ELF-1 (cell line): ENCODE data around the gene ERCC1.

Experiments used
- DNase-seq: peaks from one replicate; pipeline ENCODE4 v3.0.0-alpha.2; 2016; ENCODE audit warnings: low read depth, low spot score

The ERCC1 gene

DNA sequence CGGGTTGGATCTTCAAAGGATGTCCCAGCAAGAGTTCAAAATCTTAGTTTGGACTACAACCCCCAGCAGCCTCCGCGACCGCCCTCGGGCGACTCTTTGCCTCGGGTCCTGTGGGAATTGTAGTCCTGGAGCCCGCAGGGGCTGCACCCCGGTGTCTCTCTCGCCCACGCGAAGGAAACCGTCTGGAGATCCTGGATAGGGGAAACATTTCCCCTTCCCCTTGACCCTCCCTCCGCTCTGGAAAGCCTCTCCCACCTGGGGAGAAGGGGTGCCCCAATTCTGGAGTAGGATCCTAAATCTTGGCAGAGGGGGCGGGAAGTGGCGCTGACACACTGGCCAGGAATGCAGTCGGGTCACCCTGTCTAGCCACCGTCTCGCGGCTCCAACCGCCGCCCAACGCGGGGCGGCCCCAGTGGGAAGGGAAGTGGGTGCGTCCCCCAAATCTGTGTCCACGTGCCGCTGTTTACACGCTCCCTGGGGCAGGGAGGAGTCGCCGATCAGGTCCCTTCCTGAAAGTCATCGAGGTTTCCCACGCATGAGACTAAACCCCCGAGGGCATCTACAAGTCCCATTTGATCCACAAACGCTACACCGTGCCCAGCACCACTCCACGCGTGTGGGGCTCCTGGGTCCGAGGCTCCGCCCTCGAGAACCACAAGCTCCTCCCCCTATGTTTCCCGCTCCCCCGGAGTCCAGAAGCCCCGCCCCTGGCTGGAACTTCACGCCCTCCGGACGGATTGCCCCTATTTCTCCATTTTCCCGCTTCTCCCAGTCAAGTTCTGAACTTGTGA is 18.1 kb downstream of the ERCC1 start:
- peak; percentile 96 for DNase-seq

DNA sequence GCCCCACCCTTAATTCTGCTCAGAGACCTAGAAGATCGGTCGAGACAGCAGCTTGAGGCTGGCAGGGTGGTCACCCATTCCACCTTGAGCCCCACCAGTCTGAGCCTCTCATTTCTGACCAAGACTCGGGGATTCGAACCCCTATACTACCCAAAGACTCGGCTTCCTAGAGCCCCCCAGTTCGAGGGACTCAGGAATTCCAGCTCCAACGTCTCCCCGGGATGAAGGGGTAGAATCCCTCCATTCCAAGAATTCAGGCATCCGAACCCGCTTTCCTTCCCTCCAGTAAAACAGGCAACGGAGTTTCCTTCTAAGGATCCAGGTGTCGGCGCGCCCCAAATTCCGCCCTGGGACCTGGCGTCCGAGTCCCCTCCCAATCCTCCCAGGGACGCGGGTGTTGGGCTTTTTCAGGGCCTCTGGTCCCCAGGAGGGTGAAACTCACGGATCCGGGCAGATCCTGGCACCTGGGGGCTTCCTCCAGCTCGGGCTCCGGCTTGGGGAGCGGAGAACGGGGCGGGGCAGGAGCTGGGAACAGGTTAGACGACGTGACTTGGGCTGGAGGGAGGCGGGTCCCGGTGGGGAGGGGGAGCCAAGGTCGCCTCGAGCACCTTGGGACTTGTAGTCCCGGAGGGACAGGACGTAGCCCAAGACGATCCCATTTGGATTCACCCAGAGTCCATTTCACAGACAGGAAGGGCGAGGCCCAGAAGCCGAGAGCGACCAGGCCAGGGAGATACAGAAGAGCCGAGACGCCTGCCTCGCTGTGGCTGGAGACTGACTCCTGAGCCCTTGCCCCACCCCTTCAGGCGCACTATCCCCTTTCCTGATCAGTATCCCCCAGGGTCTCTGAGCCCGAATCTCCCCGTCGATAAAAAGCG is 18.9 kb downstream of the ERCC1 start, which contains the start of gene PPP1R13L:
Gene PPP1R13L, minus strand, starts transcription at position 513 of the 878 bp plus-strand sequence. CDS start 6,751 bp downstream, outside the sequence.
- DNase-seq = peak; percentile 97

DNA sequence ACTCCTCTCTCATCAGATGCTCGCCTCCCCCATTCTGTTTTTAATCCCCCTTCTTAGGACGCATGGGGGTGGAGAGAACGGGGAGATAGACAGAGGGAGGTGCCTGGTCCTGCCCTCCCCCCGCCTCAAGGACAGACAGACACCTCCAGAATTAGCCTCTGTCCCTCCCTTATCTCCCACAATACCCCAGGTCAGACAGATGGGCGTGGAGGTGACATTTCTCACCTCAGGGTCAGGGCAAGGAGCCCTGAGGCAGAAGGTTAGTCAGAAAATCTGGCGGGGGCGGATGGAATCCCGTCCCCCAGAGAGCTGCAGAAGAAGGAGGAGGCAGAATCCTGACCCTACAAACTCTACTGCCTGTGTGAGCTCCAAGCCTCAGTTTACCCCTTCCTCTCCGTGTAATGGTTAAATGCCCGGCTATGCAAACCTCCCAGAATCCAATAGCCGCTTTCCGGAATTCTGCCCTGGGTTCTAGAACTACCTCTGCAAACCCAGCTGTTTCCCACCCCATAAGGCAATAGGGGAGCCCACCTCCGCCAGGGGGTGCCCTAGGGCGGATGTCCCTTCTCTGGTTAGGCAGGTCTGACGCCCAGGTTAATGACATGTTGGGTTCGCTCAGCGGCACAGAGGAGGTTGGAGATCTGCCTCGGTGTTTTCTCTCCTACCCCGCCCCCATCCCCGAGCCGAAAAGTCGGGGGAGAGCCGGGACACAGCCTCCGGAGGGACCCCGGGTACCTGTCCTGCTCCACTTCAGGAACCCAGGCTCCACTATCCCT is 19.7 kb downstream of the ERCC1 start:
- peak; percentile 85 for DNase-seq

DNA sequence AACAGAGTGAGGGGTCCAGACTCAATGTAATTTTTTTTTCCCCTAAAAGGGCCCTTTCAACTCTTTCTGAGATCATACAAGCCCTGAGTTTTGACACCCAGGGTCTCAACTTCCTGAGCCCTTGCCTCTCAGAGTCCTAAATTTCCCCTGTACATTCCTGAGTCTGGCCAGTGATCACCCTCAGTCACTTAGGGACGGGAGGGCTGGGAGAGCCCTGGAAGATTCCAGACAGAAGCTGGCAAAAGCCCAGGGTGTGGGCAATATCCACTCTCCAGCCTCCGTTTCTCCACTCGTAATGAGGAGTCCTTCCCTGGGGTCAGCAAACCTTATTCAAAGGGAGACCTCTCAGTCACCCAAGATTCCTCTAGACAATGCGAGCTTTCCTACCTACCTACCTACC is 20.4 kb downstream of the ERCC1 start:
- no peak for DNase-seq

DNA sequence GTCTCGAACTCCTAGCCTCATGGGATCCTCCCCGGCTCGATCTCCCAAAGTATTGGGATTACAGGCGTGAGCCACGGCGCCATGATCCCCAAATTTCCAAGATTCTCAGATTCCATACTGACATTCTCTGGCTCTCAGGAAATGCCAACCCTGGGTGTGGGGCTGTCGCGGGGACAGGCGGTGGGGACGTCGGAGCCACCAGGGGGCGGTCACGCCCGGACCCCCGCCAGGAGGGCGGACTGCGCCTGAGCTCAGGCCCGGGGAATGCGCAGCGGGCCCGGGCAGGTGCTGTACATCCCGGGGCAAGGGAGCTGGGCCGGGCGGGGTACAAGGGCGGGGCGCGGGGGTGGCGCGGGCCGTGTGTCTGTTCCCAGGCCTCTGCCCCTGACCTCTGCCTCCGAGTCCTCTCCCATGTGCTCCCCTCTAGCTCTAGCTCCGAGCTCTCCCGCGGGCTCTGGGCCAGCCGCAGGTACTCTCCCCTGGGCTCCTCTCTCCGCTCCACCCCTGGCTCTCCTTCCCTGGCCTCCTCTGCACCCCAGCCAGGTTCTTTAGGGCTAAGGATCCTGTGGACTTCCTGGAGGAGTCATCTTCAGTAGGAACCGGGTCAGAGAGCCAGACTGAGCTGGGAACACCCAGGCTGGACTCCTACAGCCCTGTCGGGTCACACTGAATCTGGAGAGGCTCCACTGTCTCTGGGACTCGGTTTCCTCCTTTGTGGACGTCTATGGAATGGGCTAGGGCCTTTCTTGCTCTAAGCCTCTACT is 21.2 kb downstream of the ERCC1 start:
- DNase-seq = peak; percentile 90

DNA sequence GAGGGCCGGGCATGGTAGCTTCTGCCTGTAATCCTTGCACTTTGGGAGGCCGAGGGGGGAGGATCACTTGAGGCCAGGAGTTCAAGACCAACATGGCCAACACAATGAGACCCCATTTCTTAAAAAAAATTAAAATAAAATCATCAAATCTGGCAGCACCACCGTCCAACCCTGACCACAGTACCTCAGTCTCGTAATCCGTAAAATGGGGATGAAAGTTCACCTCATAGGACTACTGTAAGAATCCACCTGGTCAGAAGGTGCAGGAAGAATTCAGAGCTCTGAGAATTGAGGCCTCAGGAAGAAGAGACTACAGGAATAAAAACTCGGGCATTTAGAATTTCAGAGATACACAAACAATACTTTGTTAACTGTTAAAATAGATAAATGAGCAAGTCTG is 21.9 kb downstream of the ERCC1 start:
- DNase-seq = no peak

DNA sequence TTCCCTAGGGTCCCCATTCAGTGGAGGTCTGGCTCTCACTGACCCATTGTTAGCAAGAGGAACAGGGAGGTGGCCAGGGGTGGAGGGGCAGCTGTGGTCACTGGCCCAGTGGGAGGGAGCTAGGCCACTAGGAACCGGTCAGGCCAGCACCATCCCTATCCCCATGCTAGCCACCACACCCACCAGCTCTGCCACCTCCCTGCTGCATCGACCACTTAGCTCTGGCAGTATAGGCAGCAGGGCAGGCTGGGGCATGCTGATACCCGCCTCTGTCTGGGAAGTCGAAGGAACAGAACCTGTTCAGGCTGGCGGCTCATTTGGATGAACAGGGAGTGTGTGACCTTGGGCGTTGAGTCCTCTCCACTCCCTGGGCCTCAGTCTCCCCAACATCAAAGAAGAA is 23.5 kb downstream of the ERCC1 start:
- no peak for DNase-seq

DNA sequence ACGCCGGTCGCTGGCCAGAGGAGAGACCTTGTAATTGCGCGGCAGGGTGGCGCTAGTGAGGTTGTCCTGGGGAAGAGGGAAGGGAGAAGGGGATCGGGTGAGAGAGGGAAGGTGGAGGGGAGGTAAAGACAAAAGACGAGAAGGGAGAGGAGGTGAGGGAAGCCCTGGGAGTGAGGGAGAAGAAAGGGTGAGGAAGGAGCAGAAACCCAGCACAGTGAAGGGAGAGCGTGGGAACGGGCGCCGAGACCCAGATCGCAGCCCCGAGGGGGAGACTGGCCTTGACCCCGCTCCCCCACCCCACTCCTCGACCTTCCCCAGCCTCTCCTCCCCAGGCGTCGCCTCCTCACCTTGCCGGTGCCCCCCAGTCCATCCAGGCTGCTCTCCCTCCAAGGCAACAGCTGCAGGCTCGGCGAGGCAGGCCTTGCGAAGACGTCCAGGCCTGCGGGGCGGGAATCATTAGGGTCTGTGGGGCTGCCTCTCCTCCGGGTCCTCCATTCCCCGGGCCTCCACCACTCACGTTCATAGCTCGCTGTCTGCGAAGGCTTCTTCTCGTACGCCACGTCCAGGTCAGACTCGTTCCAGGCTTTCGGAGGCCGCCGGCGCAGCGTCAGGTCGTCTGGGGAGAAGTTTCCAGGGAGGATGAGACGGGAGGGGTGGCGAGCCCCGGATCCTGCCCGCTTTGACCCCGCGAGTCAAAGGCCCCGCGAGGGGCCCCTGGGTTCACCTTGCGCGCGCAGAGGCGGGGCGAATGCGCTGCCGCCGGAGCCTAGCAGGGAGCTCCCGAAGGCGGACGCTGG is 27.7 kb downstream of the ERCC1 start:
- peak; percentile 48 for DNase-seq

DNA sequence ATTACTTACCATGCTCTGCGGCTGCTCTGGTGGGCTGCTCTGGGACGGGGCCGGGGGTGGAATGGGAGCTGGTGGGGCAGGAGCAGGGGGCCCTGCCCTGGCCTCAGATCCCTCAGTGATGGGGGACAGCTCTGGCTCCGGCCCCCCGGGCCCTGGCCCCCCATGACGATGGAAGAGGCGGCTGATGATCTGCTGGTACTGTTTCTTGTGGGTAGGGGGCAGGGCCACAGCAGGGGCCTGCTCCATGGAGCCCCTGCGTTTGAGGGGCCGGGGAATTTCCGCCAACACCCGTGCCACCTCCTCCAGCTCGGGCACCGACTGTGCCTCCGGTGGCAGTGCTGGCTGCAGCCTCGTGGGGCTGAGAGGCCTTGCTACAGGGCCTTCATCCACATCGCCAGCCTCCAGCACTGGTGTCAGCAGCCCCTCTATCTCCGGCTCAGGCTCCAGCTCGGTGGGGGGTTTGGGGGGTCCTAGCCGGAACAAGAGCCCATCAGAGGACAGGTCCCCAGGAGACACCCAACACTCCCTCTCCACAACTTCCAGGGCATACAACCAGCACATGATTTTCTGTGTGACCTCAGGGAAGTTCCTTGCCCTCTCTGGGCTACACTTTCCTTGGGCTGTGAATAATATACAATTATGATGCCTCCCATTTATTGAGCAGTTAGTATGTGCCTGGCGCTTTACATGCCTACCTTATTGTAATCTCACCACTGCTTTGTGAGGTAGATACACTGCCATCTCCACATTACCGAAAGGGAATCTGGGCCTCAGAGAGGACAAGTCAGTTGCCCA is 31.6 kb downstream of the ERCC1 start:
- DNase-seq = no peak

DNA sequence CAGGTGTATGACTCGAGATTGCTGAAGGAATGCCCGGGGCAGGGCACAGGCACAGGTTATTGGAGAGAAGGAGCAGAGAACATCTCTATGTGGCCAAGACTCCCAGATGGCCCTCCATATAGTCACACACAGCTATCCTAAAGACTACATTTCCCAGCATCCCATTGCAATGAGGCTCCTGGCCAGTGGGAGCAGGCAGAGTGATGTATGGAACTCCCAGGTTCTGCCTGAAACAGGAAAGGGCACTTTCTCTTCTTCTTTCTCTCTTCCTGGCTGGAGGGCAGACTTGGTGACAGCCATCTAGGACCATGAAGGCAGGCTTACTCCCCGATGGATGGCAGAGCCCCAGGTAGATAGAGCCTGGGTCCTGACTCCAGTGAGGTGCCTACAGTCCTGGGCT is 32.4 kb downstream of the ERCC1 start:
- DNase-seq = peak; percentile 58

DNA sequence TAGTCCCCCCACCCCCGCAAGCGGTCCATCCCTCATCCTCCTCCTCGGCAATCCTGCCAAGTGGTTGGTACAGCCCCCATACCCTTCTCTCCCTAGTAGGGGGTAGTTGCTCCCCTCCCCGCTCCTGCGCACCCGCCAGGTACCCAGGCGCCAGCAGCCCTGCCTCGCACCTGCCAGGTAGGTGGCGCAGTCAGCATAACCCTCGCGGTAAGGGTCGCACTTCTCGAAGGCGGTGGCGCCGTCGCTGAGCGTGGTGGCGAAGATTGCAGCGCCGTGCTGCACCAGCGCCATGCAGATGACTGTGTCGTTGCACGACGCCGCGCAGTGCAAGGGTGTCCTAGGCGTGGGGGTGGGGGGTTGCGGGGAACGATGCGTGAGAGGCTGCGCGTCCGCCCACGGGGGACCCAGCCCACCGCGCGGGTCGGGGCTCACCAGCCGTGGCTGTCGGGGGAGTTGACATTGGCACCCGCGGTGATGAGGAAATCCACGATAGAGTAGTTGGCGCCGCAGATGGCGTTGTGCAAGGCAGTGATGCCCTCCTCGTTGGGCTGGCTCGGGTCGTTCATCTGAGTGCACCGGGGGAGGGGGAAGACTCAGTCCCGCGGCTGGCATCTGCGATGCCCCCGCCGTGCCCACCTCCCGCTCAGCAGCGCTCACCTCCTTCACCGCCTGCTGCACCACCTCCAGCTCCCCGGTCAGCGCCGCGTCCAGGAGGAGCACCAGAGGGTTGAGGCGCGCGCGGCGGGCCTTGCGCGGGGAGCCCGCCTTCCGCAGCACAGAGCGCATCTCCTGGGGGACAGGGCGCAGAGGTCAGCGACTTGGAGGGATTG is 38.1 kb downstream of the ERCC1 start:
- DNase-seq = no peak

DNA sequence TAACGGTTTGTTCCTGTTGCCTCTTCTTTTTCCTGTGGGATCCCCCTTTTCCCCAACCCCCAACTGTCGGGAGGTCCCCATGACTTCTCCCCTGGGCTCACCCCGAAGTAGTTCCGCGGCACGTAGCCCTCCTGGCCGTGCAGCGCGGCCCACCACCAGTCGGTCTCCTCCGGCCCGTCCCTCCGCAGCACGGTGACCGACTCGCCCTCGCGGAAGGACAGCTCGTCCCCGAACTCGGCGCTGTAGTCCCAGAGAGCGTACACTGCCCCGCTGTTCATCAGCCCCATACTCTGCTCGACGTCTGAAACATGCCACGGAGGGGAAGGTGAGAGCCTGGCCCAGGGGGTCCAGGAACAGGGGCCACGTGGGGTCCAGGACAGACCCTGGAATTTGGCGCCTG is 41.3 kb downstream of the ERCC1 start:
- no peak for DNase-seq

DNA sequence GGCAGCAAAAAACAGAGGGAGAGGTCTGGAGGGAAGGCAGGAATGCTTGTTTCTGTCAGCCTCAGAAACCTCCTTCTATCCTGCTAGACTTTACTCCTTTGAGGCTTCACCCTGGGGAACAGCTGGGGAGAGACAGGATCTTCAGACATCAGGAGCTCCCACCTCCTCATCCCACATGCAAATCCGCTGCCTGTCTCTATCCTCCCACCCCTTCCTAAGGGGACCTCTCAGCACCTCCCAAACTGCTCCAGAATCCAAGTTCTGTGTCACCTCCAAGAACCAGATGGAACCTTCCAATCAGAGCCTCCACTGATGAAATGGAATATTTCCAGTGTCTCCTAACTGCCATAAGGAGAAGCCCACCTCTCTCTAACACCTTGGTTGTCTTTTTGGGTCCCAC is 43.6 kb downstream of the ERCC1 start:
- no peak for DNase-seq

DNA sequence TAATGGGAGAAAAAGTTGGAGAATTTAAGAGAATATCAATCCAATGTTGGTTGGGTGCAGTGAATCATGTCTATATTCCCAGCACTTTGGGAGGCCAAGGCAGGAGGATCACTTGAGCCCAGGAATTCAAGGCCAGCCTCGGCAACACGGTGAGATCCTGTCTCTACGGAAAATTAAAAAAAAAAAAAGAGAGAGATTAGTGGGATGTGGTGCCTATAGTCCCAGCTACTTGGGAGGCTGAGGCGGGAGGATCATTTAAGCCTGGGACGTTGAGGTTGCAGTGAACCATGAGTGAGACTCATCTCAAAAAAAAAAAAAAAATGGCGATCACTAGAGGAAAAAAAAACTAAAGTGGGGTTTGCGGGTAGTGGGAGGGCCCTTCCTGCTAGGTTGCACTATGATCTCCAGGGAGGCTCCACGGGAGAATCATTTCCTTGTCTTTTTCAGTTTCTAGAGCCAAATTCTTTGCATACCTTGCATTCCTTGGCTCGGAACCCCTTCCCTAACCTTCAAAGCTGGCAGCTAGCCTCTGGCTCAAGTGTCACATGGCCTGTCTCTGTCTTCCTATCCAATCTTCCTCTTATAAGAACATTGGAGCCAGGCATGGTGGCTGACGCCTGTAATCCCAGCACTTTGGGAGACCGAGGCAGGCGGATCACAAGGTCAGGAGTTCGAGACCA is 47.5 kb downstream of the ERCC1 start:
- peak; percentile 95 for DNase-seq

DNA sequence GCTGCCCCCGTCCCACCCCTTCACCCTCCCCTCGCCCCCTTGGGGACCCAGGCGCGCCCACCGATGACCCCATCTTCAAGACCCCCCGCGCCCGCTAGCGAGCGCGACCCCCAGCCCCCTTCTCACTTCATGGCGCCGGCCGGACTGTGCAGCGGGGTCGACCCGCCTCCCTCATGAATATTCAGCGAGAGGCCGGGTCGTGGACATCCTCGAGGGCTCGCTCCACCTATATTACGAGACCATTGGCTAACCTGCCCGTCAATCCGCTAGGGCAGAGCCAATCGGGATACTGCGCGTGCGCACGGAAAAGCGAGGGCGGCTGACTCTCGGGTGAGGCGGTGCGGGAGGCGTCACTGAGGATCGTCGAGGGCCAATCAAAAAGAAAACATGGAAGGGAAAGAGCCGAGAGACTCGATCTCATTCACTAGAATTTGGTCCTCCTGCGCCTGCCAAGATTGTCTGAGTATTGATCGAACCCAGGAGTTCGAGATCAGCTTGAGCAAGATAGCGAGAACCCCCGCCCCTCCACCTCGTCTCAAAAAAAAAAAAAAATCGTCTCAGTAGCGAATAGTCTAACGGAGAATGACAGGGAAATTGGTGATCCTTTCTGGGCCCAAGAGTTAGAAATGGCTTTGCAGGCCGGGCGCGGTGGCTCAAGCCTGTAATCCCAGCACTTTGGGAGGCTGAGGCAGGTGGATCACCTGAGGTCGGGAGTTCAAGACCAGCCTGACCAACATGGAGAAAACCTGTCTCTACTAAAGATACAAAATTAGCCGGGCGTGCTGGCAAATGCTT is 53.1 kb downstream of the ERCC1 start, which contains the start of gene ERCC2:
Gene ERCC2, minus strand, starts transcription at position 164 of the 795 bp plus-strand sequence. Its CDS starts 33 bp downstream, at position 131.
- peak; percentile 99 for DNase-seq

DNA sequence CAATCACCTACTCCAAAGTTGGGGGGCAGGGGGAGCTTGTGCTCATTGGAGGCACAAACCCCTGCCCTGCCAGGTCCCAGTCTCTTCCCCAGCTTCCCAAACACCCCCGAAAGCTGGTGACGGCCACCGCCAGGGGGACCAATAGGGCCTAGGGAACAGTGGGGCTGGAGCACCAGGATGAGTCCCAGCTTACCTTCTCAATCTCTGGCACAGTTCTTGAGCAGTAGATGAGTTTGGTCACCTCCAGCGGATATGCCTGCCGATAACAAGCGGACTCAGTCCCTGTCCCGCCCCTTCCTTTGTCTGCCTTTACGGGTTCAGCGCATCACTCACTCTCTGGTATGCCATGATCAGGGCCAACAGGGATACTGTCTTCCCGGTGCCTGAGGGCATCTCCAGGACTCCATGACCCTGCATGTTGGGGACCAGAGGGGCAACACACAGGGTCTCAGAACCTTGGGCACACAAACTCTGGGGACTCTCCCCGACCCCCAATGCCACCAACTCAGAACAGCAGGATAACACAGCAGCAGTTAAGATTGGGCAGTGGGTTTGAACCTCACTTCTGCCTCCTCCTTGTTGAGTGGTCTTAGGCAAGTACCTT is 54.9 kb downstream of the ERCC1 start:
- DNase-seq = peak; percentile 79

DNA sequence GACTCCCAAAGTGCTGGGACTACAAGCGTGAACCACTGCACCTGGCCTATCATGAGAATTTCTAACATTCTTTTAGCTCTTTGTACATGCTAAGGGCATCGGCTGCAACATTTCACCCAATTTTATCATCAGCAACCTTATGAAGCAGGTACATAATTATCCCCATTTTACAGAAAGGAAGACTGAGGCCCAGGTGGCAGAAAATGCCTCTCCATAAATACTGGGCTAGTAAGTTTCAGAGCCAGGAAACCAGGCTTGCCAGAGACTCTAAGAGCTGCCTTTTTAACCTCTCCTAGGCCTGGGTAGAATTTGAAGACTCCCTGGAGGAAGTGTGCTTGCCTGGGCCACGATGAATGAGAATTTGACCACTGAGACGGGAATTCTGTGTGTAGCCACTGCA is 55.6 kb downstream of the ERCC1 start:
- no peak for DNase-seq
